ENCODE measurements around the gene RFK.

DNA sequence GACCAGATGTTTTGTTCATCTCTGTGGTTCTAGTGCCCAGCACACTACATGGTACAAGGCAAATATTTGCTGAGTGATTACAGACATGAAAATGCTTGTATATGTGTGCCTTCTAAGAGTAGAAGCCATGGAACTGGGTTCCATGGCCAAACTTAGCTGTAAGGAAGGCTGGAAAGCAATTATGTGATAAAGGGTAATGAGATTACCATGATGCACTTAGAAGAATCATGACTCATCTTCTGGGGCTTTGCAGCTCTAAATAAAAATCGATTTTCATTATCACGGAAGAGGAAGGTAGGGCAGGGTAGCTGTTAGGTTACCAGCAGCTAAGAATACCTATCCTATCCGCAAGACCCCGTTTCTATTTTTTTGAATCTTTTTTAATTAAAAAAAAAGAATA lies 28.0 kb downstream of the RFK start:
- TF ChIP-seq, protein P1, sequence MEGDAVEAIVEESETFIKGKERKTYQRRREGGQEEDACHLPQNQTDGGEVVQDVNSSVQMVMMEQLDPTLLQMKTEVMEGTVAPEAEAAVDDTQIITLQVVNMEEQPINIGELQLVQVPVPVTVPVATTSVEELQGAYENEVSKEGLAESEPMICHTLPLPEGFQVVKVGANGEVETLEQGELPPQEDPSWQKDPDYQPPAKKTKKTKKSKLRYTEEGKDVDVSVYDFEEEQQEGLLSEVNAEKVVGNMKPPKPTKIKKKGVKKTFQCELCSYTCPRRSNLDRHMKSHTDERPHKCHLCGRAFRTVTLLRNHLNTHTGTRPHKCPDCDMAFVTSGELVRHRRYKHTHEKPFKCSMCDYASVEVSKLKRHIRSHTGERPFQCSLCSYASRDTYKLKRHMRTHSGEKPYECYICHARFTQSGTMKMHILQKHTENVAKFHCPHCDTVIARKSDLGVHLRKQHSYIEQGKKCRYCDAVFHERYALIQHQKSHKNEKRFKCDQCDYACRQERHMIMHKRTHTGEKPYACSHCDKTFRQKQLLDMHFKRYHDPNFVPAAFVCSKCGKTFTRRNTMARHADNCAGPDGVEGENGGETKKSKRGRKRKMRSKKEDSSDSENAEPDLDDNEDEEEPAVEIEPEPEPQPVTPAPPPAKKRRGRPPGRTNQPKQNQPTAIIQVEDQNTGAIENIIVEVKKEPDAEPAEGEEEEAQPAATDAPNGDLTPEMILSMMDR (conservative IDR thresholded peaks at IDR 0.05; ENCODE audit: low read length), result no peak
- no peak for TF ChIP-seq EZH2phosphoT487 (IDR thresholded peaks at IDR 0.05; ENCODE audit: borderline replicate concordance)
